Measurements from ENCODE around the gene AP1G1.
"Not testable (repeated sequence)": the region's sequence is repeated elsewhere in the genome, so short reads cannot be mapped to it uniquely, and the experiment has no call there.

The AP1G1 gene

DNA sequence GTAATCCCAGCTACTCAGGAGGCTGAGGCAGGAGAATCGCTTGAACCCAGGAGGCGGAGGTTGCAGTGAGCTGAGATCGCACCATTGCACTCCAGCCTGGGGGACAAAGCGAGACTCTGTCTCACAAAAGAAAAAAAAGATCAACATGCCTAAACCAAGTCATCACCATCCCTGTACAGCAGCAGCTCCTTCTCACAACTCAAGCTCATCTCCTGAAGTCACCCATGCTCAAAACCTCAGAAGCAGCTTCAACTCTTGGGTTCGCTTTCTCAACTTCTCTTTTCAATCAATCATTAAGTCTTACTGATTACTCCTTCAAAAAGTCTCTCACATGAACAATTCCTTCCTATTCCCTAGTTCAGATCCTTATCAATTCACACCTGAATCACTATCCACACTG, 115.5 kb downstream of the AP1G1 start:
- no peak for DNase-seq

DNA sequence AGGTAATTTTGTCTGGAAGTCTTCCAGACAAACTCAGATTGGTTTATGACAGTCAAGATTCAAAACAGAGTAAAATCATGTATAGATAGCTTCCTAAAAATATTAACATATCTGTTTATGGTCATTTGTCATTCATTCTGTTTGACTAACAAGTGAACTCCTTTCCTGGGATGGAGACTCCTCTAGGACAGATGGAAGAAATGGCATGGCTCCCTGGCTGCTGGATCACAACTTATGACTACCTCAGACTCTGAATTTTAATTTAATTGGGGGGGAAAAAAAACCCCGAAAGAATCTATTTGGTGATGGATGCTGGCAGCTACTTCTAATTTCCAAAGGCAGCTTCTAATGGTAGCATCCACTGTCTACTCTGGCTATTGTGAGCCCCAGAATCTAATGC, 118.7 kb downstream of the AP1G1 start:
- DNase-seq = no peak

DNA sequence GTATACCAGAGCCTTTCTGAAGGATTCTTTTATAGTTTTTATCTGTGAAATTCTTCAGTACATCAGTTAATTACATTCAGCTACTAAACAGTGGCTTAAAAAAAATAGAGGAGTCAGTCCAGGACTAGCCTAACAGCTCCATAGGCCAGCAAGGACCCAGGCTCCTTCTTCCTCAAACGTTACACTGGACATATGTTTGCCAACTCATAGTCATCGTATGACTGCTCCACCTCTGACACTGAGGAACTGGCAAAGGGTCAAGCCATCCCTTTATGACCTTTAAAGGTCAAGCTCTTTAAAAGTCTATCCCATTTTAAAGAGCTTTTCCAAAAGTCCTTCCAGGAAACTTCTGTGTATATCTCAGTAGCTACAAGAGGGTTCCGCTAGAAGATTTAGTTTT, 120.8 kb downstream of the AP1G1 start:
- no peak for DNase-seq

DNA sequence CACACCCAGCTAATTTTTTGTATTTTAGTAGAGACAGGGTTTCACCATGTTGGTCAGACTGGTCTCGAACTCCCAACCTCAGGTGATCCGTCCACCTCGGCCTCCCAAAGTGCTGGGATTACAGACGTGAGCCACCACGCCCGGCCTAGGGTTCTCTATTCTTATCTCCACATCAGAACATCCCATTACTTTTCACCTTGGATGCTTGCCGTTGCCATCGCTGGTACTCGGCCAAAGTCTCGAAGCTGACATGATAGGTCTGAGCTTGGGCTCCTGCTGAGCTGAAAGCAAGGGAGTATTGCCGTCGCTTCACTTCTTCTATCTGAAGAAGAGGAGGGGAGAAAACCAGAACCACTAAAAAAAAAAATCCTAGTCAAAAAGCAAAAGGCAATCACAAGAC, 124.4 kb downstream of the AP1G1 start:
- DNase-seq = not testable (repeated sequence)

DNA sequence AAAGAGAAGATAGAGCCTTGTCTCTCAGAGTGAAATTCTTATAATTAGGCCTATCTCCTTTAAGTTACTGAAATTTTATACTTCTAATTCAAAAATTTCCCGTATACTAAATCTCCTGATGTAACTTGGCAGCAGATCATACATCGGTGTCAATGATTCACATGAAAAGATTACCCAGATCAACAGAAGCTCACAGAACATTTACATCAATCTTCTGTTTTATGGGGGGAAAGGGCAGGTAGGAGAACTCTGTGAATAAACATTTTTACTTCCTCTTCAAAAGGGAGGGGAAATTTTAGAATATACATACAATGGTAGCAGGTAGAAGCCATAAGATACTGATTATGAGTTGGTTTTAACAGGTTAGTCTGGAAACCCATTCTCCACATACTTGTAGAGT, 127.3 kb downstream of the AP1G1 start:
- no peak for DNase-seq
